ENCODE results near the gene GRPEL2.

GRPEL2 gene

DNA sequence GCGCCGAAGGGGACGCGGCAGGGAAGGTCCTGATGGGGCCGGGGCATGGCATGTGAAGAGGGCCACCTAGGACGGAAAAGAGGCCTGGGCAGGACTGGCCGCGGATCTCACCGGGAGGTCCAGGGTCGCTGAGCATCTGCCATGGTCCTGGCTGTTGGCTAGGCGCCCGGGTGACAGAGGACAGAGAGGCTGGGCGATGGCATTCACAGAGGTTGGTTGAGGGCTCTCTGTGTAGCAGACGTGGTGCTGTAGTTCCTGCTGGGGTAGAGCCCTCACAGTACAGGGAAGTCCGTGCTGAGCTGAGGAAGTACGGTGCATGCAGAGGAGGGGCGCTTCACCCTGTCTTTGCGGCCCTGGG lies 13.0 kb downstream of the GRPEL2 start:
- no peak for FAIRE-seq

DNA sequence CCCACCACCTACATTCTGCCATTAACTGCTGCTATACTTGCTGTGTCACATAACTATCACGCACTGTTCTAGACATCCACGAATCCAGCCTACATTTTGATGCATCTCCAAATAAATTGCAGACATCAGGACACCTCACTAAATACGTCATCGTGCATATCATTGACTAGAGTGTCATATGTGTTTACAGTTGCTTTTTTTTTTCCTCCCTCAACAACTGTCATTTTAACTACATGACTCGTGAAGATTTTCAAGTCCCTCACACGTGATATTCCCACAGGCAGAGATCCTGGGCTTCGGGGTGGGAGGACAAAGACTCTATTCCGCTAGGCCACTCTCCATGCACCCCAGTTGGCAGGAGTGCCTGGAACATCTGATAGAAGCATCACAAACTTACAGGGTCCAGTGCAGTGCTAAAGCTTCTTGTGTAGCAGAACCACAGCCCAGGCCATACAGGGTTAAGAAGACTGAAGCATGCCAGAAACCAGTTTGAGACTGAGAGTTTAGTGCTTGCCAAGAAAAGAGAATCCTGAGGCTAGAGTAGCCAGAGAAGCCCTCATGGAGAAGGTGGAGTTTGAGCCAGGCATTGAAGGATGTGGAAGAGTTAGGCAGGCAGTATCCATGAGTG lies 13.7 kb downstream of the GRPEL2 start:
- no peak for FAIRE-seq

DNA sequence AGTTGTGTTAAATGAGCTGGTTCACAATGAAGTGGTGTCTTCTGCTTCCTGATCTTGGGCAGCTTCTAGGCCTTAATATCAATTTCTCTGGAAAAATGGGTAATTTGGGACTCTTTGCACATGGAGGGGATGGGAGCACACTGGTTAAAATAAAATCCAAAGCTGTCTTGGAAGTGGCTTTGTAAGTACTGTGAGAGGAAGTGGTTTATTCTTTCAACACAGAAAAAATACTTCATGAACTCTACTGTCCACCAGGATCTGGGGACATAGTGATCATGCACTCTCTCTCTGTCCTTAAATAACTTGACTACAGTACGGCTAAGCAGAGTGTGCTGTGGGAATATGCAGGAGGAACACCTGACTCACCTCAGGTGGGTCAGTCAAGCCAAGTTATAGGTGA lies 15.0 kb downstream of the GRPEL2 start:
- no peak for FAIRE-seq

DNA sequence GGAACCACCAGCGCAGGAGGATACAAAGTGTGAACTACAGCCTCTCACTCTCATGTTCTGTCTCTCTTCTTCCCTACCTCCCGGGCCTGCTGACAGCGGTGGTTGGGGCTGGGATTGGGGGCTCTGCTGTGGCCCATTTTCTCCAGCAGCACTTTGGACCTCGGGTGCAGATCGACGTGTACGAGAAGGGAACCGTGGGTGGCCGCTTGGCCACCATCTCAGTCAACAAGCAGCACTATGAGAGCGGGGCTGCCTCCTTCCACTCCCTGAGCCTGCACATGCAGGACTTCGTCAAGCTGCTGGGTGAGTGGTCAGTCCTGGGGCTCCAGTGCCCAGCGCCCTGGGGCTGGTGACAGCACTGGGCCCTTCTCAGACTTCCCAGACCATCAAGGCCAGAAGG lies 17.2 kb downstream of the GRPEL2 start:
- no peak for FAIRE-seq

DNA sequence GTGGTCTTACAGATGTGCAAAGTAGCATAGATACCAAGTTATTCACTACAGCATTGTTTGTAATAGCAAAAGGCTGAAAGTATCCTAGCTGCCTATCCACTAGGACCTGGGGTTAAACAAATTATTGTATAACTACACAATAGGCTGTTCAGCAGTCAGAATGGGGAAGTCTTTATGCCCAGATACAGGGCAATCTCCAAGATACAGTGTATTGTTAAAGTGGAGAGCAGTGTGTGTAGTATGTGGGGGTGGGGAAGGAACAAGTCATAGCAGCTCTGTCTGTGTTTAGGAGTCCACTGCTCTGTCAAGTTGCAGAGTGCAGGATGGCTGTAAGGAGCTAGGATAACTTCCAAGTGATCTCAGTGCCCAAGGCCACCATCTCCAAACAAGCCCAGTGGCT lies 18.1 kb downstream of the GRPEL2 start:
- no peak for FAIRE-seq

DNA sequence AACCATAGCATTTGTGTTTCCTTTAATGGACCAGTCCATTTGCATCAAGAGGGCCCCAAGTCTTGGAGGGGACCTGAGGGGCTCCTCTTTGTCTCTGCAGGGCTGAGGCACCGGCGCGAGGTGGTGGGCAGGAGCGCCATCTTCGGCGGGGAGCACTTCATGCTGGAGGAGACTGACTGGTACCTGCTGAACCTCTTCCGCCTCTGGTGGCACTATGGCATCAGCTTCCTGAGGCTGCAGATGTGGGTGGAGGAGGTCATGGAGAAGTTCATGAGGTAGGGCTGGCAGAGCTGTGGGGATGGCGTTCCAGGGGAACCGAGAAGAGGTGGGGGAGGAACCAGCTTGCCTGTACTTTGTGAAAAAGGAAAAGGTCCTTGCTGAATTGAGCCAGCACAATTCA lies 18.6 kb downstream of the GRPEL2 start:
- no peak for FAIRE-seq

DNA sequence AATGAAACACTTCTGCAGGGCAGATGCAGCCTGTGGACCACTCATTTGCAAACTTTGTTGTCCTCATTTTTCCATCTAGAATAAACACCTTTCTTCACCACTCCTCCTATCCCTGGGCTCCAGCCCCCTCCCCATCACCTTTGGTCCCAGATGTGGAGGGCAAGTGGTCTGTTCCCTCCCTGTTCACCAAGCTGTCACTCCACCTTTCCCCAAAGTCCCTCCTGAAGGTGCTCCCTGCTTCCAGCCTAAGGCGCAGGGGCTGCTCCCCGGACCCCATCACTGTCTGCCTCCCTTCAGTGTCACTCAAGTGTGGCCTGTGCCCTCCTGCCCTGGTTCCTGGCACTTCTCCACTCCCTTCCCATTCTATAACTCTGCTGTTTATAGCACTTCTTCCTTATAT lies 19.4 kb downstream of the GRPEL2 start:
- no peak for FAIRE-seq

DNA sequence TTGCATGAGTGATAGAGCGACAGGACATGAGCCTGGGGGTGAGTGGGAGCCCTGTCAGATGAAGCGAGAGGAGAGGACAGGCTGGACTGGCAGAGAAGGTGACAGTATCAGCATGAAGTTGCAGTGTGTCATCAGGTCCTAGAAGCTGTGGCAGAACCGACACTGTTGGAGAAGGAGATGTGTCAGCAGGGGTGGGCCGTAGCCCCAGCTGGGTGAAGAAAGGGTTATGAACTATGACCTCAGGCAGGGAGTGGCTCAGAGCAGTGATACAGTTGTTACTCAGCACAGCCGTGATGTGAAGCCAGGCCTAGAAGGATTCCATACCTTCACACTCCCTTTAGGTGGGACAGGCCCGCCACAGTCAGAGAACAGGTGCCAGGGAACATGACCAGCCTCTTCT lies 20.1 kb downstream of the GRPEL2 start:
- FAIRE-seq = no peak

DNA sequence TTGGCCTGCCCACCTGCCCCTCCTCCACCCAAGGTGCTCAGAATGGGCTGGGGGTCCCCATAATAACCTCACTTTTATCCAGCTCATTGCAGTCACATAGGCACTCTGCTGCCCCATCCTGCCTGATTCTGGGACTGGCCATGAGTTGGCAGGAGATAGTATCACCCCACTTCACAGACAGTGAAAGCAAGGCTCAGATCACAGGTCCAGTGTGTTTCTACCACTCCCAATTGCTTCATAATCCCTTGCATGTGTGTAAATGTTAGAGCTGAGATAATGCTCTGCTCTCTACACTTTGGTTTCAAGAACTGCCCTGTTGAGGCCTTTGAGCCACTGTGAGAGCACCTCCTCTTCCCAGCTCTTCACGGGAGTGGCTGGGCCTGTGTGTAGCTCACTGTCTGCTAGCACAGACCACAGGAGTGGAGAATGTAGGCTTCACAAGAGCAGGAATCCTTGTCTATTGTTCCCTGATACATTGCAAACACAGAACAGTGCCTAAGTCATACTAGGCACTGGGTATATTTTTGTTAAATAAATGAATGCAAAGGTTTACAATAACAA lies 20.9 kb downstream of the GRPEL2 start:
- no peak for FAIRE-seq

DNA sequence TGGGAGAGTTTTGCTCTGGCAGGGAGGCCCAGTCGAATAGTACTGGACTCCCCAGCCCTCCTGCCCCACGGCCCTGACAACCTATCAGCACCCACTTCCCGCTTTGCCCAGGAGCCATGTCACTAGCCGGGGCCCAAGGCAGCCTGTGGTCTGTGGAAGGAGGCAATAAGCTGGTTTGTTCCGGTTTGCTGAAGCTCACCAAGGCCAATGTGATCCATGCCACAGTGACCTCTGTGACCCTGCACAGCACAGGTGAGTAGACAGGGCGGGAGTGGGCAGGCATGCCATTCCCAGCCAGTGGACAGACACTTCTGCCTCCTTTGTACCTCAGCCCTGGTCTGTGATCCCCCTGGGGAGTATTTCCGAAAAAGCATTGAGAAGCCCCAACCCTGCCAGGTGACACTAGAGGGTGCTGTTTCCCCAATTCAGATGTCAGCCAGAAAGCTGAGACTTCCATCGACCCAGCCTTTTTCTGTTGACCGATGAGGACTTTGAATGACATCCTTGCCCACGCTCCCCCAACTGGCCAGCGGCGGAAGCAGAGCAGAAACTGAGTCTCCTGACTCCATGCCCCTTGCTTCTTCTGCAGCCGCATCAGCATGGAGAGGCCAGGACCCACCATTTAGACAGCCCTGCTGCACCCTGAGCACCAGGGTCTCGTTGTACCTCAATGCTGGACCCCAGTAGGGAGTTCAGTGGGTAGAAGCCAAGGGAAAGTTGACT lies 22.1 kb downstream of the GRPEL2 start:
- no peak for FAIRE-seq

DNA sequence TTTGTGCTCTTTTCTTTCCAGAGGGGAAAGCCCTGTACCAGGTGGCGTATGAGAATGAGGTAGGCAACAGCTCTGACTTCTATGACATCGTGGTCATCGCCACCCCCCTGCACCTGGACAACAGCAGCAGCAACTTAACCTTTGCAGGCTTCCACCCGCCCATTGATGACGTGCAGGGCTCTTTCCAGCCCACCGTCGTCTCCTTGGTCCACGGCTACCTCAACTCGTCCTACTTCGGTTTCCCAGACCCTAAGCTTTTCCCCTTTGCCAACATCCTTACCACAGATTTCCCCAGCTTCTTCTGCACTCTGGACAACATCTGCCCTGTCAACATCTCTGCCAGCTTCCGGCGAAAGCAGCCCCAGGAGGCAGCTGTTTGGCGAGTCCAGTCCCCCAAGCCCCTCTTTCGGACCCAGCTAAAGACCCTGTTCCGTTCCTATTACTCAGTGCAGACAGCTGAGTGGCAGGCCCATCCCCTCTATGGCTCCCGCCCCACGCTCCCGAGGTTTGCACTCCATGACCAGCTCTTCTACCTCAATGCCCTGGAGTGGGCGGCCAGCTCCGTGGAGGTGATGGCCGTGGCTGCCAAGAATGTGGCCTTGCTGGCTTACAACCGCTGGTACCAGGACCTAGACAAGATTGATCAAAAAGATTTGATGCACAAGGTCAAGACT lies 22.8 kb downstream of the GRPEL2 start:
- FAIRE-seq = no peak

DNA sequence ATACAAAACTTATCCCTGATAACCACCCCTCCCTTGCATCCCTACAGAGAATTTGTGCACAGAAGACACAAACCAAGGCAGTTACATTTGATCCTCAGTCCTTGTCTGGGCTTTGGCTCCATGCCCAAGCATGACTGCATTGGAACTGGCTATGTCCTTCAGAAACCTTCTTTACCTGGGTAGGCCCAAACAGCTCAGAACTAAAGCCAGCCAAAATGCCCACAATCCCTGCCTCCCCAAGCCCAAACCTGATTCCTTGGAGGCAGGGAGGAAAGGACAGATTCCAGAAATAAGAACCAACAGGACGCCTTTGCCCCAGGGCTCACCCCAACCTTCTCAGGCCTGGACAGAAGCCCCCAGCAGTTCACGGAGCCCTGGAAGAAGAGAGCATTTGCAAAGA lies 25.6 kb downstream of the GRPEL2 start:
- no peak for FAIRE-seq

DNA sequence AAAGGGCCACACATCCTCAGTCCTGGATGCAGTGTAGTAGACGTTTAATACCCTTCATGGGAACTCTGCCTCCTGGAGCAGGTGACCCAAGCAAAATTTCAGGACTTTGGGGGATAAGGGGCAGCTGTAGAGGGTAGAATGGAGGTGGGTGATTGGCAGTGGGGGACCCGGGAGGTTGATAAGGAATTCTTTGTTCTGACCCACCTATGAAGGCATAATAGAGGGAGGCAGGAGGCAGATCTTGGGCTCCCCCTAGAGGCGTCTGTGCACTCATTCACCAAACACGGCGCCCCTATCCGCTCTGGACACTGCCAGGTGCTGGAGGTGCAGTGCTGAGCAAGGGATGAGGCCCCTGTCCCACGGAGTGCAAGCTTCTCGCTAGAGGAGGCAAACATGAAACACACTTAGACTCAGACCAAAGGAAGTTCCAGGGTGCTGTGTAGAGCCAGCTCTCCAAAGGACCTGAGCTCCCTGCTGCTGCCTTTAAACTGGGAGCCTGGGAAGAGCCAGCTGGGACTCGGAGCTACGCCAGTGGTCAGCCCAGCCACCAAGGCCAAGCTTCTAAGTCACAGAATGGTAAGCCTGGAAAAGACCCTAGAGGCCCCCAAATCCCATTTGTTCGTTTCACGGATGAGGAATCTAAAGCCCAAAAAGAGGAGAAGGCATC lies 26.1 kb downstream of the GRPEL2 start:
- FAIRE-seq = no peak

DNA sequence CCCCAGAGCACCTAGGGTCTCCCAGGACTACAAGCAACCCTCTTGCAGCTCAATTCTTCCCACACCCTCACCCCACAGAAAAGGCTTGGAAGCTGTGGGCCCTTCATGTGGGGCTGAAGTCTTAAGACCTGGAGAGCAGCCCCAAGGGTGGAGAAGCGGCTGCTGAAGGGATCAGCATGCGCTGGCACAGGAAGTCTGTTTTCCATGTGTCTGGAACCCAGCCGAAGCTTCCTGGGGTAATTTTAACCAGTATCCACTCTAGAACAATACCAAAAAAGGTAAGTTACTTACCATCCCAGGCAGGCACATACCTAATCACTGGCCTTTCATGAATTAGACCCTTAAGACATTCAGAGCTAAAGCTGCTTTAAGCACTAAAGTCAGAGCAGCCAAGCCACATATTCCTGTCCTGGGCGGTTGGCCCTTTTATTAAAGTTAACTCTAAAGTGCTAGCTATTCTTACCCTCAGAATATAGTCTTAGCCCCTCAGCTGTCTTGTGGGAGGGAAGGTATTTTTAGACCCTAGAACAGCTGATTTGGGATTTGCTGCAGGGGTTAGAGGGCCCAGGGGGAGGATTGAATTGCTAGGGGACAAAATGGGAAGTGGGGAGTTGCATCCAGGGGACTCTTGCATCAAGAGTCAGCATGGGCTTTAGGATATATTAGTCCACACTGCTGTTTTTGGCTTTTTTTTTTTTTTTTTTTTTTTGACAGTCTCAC lies 26.9 kb downstream of the GRPEL2 start:
- no peak for FAIRE-seq

DNA sequence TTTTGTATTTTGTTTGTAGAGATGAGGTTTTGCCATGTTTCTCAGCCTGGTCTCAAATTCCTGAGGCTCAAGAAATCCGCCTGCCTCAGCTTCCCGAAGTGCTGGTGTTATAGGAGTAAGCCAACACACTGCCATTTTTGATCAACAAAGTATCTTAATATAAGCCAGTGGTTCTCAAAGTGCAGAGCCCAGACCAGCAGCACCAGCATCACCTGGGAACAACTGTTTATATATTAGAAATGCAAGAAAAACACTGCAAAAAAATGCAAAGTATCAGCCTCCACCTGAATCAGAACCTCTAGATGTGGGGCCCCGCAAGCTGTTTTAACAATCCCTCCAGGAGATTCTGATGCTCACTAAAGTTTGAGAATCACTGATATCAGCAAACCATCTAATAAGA lies 27.6 kb downstream of the GRPEL2 start:
- no peak for FAIRE-seq

DNA sequence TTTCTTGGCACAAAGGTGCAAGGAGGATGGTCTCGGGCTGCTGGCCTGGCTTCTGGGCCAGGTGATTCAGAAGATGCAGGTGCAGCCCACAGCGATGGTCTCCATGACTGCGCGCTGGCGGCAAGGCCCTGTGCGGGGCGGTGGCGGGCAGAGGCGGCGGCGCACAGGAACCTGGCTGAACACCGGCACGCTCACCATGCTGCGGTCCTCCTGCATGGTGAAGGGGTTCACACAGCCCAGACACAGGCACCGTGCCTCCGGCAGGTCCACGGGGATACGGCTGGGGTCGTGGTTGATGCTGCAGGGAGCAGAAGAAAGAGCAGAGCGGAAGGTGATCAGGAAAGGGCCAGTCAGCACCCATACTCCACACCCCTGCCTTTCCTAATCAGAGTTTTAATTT lies 29.0 kb downstream of the GRPEL2 start:
- no peak for FAIRE-seq

DNA sequence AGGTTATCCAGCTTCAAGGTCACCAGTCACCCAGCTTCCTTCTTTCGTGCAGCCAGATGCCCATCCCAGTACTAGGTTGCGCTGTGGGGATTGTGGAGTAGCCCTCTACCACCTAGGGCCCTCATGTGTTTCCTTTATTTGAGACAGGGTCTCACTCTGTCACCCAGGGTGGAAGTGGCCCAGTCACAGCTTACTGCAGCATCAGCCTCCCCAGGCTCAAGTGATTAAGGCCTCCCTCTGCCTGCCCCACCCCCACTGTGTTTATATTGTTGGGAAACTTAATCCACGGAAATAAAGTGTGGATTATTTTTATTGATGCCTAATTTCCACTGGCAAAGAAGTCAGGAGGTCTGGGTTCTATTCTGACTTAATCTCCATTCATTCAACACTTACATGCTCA lies 29.5 kb downstream of the GRPEL2 start:
- no peak for FAIRE-seq

DNA sequence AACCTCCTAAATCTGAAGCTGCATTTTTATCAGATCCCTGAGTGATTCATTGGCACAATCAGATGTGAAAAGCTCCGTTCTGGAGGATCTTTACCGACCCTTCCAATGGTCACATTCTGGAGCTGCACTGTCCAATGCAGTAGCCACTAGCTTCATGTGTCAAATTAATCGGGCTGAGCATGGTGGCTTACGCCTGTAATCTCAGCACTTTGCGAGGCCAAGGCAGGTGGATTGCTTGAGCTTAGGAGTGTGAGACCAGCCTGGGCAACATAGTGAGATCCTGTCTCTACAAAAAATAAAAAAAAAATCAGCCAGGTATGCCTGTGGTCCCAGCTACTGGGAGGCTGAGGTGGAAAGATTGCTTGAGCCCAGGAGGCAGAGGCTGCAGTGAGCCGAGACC lies 30.1 kb downstream of the GRPEL2 start:
- FAIRE-seq = no peak

DNA sequence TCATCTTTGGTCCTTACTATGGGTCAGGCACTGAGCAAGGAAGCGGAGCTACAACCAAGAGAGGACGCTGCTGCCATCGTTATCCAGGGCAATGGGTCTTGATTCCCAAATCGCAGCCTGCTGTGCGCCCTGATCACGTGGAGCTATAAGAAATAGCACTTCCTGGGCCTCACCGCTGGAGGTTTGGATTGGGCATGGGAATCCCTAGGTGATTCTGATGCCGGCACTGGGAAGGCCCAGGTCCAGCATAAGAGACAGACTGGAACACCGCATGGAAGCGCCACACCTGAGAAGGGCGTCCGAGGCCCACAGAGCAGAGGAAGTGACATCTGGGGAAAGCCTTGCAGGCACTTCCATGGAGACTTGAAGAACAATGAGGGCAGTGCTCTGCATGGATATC lies 30.8 kb downstream of the GRPEL2 start:
- no peak for FAIRE-seq

DNA sequence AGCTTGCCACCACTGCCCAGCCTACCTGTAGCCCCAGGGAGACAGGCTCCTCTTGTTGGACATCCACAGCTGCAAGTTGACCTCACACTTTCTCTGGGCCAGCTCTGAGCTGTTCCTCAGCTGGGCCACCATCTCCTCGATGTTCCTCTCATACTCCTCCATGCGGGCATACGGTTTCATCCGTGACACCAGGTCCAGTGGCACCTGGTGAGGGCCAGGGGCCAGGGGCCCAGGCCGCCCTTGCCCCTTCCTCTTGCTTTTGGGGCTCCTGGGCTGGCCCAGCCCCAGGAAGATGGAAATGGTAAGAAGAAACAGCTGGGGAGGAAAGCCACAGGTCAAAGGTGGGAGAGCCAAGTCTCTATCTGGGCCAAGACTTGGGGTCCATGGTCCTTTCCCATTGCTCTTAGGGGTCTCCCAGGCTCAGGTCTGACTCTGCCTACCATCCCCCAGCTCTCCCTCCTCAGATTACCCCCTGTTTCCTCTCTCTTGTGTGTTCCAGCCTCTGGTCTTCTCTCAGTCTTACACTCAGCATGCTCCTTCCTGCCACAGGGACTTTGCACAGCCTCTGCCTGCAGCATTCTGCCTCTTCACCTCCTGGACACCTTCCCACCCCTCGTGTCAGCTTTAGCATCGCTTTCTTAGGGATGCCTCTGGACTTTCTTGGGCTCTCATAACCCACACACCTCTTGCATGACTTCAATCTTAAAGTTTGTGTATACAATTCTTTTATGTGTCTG lies 31.6 kb downstream of the GRPEL2 start:
- no peak for FAIRE-seq

DNA sequence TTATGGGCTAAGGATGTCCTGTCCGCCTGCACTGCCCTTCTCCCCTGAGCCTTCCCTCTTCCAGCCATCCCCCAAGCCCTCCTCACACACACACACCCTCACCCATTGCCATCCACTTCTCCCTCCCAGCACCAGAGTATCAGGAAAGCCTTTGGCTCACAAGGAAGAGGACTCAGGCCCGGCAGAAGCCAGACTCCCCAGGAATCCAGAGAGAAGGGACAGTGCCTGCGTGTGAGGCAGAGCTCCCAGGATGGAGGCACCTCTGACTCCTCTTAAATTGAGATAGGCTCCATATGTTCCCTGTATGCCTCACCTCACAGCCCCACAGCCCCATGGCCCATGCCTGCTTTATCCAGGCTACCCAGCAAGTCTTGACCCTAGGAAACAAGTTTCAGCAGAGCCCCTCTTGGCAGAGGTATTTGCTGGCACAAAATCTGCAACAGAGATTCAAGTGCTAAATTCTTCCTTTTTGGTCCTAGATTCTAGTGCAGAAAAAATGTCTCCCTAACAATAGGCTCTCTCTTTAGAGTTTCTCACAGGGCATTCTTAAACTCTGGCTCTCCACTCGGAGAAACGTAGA lies 33.0 kb downstream of the GRPEL2 start:
- FAIRE-seq = no peak
